Liver (tissue), 9 donors: Measurements from ENCODE around the gene ATXN7L3. TPM values are rescaled to one million over a fixed set of nuclear protein-coding genes. Genes with fewer than 3 reads are reported as not detected.

ENCODE experiments used
- DNase-seq: peaks from one replicate; pipeline ENCODE4 v3.0.0-alpha.2; 2017; ENCODE audit warnings: low spot score
- H3K27ac ChIP-seq, 2 donors: one replicate each; pipeline ENCODE4 v1.7.0; 2013; ENCODE audit warnings: inconsistent platforms in 2 of 2, low read length in 2 of 2, control low read depth in 1 of 2, low read depth in 1 of 2, mild to moderate bottlenecking in 1 of 2
- H3K27me3 ChIP-seq, 4 donors: one replicate each; pipeline versions ENCODE4 v1.6.1 to v1.7.0; 2013; ENCODE audit warnings: low read length in 3 of 4, inconsistent platforms in 1 of 4, mild to moderate bottlenecking in 1 of 4, moderate library complexity in 1 of 4; ENCODE audit not compliant: control insufficient read depth in 4 of 4, insufficient read depth in 4 of 4
- H3K36me3 ChIP-seq, 4 donors: one replicate each; pipeline versions ENCODE4 v1.6.1 to v1.7.0; 2013; ENCODE audit warnings: low read length in 3 of 4, mild to moderate bottlenecking in 3 of 4, low read depth in 1 of 4, moderate library complexity in 1 of 4; ENCODE audit not compliant: control insufficient read depth in 4 of 4, insufficient read depth in 3 of 4
- H3K4me1 ChIP-seq, 4 donors: one replicate each; pipeline versions ENCODE4 v1.6.1 to v1.7.0; 2013; ENCODE audit warnings: low read length in 3 of 4, mild to moderate bottlenecking in 3 of 4, moderate library complexity in 1 of 4; ENCODE audit not compliant: control insufficient read depth in 4 of 4, insufficient read depth in 4 of 4
- H3K4me3 ChIP-seq, 3 donors: one replicate each; pipeline versions ENCODE4 v1.6.1 to v1.7.0; 2013; ENCODE audit warnings: low read length in 3 of 3, control low read depth in 1 of 3, low read depth in 1 of 3, mild to moderate bottlenecking in 1 of 3
- H3K9ac ChIP-seq, 2 donors: one replicate each; pipeline ENCODE4 v1.7.0; 2013; ENCODE audit warnings: low read length in 2 of 2, mild to moderate bottlenecking in 2 of 2, moderate library complexity in 2 of 2, control low read depth in 1 of 2, low read depth in 1 of 2
- H3K9me3 ChIP-seq, 4 donors: one replicate each; pipeline versions ENCODE4 v1.6.1 to v1.7.0; 2013; ENCODE audit warnings: low read length in 3 of 4; ENCODE audit not compliant: control insufficient read depth in 4 of 4
- EGR1 ChIP-seq, 2 donors: IDR thresholded peaks; 2 replicates each; pipeline ENCODE4 v1.6.1; 2016 to 2018; ENCODE audit warnings: antibody characterized with exemption in 2 of 2, low read depth in 2 of 2
- FOXA1 ChIP-seq: IDR thresholded peaks from 2 replicates; pipeline ENCODE4 v1.6.1; 2016; ENCODE audit warnings: antibody characterized with exemption
- FOXA2 ChIP-seq: IDR thresholded peaks from 2 replicates; pipeline ENCODE4 v1.6.1; 2016; ENCODE audit warnings: antibody characterized with exemption
- HNF4A ChIP-seq, 2 donors: conservative IDR thresholded peaks; 2 replicates each; pipeline ENCODE4 v1.6.1; 2016; ENCODE audit warnings: antibody characterized with exemption in 2 of 2, mild to moderate bottlenecking in 2 of 2
- HNF4G ChIP-seq: IDR thresholded peaks from 2 replicates; pipeline ENCODE4 v1.6.1; 2016; ENCODE audit warnings: antibody characterized with exemption
- JUND ChIP-seq, 2 donors: IDR thresholded peaks; 2 replicates each; pipeline ENCODE4 v1.6.1; 2016; ENCODE audit warnings: antibody characterized with exemption in 2 of 2
- NR2F2 ChIP-seq: IDR thresholded peaks from 2 replicates; pipeline ENCODE4 v1.6.1; 2016; ENCODE audit warnings: antibody characterized with exemption
- RAD21 ChIP-seq, 2 donors: IDR thresholded peaks; 2 replicates each; pipeline ENCODE4 v1.6.1; 2016; ENCODE audit warnings: antibody characterized with exemption in 2 of 2, mild to moderate bottlenecking in 2 of 2
- RXRA ChIP-seq, 2 donors: IDR thresholded peaks; 2 replicates each; pipeline ENCODE4 v1.6.1; 2017 to 2018; ENCODE audit warnings: antibody characterized with exemption in 2 of 2, mild to moderate bottlenecking in 1 of 2
- SP1 ChIP-seq: IDR thresholded peaks from 2 replicates; pipeline ENCODE4 v1.6.1; 2018; ENCODE audit warnings: antibody characterized with exemption, mild to moderate bottlenecking
- TAF1 ChIP-seq: conservative IDR thresholded peaks from 2 replicates; pipeline ENCODE4 v1.6.1; 2016; ENCODE audit warnings: antibody characterized with exemption, mild to moderate bottlenecking
- YY1 ChIP-seq: IDR thresholded peaks from 2 replicates; pipeline ENCODE4 v1.6.1; 2016; ENCODE audit warnings: antibody characterized with exemption, mild to moderate bottlenecking
- WGBS: extraction: QIAGEN DNeasy Blood & Tissue Kit; methylation state at CpG from one replicate; pipeline ENCODE4 v1.1.7; 2013; 5-methylcytosine and 5-hydroxymethylcytosine counted together
- polyA plus RNA-seq, 2 donors: library from polyadenylated mRNA; stranded (reverse) in 1 of 2; unstranded in 1 of 2; fragments of 200-250 nt in 1 of 2; fragments of >200 nt in 1 of 2; fragmentation: Nextera tagmentation in 1 of 2; extraction: Ambion mirVana in 1 of 2; gene quantifications; one replicate each; pipeline versions ENCODE4 v1.2.1 to v1.2.3, GENCODE V29; 2013 to 2015
- total RNA-seq, 2 donors: library from RNA; depleted of rRNA; stranded (reverse); fragments of >200 nt; gene quantifications; one replicate each; pipeline ENCODE4 v1.2.3, GENCODE V29; 2014
- TF ChIP-seq, protein P1 (sequence below): IDR thresholded peaks from 2 replicates; pipeline ENCODE4 v1.6.1; 2016; ENCODE audit warnings: antibody characterized with exemption
- TF ChIP-seq, protein P2 (sequence below): IDR thresholded peaks from 2 replicates; pipeline ENCODE4 v1.6.1; 2016; ENCODE audit warnings: antibody characterized with exemption
- TF ChIP-seq, protein P3 (sequence below): IDR thresholded peaks from 2 replicates; pipeline ENCODE4 v1.6.1; 2016; ENCODE audit warnings: antibody characterized with exemption, mild to moderate bottlenecking
- TF ChIP-seq, protein P4 (sequence below): fragments of 150-350 bp; IDR thresholded peaks from 2 replicates; pipeline ENCODE4 v1.5.1; 2017; ENCODE audit warnings: improper control_type of control experiment, low read depth, low read length; ENCODE audit not compliant: missing input control
- TF ChIP-seq, protein P5 (sequence below): IDR thresholded peaks from 2 replicates; pipeline ENCODE4 v1.6.1; 2016; ENCODE audit warnings: antibody characterized with exemption
- donor health status: healthy.
- donor health status: healthy.
- donor health status: healthy.
- donor health status: healthy.
- donor health status: healthy.

Gene ATXN7L3
- total and polyA plus RNA-seq, 4 donors, result 5.1 to 20.9 (median 14.7) TPM

DNA sequence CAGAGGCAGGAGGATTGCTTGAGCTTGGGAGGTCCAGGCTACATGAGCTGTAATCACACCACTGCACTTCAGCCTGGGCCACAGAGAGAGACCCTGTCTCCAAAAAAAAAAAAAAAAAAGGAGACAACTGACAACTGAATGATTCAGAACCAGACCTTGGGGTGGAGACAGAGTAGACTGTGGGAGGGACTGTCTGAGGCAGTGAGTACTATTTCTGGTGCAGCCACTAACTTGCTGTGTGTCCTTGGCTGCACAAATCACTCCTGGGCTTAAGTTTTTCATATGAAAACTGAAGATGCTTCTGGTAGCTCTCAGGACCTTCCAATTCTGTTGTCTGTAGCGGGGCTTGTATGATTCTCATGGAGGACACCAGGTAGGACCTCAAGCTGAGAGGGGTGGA, 23.4 kb downstream of the ATXN7L3 start:
- H3K4me3 ChIP-seq, result no peak overlapping the region
- TF ChIP-seq JUND (IDR thresholded peaks at IDR 0.05), result no peak
- TF ChIP-seq, protein P1, sequence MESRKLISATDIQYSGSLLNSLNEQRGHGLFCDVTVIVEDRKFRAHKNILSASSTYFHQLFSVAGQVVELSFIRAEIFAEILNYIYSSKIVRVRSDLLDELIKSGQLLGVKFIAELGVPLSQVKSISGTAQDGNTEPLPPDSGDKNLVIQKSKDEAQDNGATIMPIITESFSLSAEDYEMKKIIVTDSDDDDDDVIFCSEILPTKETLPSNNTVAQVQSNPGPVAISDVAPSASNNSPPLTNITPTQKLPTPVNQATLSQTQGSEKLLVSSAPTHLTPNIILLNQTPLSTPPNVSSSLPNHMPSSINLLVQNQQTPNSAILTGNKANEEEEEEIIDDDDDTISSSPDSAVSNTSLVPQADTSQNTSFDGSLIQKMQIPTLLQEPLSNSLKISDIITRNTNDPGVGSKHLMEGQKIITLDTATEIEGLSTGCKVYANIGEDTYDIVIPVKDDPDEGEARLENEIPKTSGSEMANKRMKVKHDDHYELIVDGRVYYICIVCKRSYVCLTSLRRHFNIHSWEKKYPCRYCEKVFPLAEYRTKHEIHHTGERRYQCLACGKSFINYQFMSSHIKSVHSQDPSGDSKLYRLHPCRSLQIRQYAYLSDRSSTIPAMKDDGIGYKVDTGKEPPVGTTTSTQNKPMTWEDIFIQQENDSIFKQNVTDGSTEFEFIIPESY, result no peak
- no peak for TF ChIP-seq FOXA2
- TF ChIP-seq, protein P2, sequence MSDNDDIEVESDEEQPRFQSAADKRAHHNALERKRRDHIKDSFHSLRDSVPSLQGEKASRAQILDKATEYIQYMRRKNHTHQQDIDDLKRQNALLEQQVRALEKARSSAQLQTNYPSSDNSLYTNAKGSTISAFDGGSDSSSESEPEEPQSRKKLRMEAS, result no peak
- no peak for TF ChIP-seq NR2F2
- TF ChIP-seq, protein P3, sequence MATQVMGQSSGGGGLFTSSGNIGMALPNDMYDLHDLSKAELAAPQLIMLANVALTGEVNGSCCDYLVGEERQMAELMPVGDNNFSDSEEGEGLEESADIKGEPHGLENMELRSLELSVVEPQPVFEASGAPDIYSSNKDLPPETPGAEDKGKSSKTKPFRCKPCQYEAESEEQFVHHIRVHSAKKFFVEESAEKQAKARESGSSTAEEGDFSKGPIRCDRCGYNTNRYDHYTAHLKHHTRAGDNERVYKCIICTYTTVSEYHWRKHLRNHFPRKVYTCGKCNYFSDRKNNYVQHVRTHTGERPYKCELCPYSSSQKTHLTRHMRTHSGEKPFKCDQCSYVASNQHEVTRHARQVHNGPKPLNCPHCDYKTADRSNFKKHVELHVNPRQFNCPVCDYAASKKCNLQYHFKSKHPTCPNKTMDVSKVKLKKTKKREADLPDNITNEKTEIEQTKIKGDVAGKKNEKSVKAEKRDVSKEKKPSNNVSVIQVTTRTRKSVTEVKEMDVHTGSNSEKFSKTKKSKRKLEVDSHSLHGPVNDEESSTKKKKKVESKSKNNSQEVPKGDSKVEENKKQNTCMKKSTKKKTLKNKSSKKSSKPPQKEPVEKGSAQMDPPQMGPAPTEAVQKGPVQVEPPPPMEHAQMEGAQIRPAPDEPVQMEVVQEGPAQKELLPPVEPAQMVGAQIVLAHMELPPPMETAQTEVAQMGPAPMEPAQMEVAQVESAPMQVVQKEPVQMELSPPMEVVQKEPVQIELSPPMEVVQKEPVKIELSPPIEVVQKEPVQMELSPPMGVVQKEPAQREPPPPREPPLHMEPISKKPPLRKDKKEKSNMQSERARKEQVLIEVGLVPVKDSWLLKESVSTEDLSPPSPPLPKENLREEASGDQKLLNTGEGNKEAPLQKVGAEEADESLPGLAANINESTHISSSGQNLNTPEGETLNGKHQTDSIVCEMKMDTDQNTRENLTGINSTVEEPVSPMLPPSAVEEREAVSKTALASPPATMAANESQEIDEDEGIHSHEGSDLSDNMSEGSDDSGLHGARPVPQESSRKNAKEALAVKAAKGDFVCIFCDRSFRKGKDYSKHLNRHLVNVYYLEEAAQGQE, result no peak
- TF ChIP-seq, protein P4, sequence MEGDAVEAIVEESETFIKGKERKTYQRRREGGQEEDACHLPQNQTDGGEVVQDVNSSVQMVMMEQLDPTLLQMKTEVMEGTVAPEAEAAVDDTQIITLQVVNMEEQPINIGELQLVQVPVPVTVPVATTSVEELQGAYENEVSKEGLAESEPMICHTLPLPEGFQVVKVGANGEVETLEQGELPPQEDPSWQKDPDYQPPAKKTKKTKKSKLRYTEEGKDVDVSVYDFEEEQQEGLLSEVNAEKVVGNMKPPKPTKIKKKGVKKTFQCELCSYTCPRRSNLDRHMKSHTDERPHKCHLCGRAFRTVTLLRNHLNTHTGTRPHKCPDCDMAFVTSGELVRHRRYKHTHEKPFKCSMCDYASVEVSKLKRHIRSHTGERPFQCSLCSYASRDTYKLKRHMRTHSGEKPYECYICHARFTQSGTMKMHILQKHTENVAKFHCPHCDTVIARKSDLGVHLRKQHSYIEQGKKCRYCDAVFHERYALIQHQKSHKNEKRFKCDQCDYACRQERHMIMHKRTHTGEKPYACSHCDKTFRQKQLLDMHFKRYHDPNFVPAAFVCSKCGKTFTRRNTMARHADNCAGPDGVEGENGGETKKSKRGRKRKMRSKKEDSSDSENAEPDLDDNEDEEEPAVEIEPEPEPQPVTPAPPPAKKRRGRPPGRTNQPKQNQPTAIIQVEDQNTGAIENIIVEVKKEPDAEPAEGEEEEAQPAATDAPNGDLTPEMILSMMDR, result no peak
- TF ChIP-seq, protein P5, sequence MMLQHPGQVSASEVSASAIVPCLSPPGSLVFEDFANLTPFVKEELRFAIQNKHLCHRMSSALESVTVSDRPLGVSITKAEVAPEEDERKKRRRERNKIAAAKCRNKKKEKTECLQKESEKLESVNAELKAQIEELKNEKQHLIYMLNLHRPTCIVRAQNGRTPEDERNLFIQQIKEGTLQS, result no peak
- TF ChIP-seq YY1, result no peak
- TF ChIP-seq TAF1, result no peak
- no peak for TF ChIP-seq FOXA1
- TF ChIP-seq SP1, result no peak
- no peak for TF ChIP-seq RXRA (IDR thresholded peaks at IDR 0.05)
- no peak for TF ChIP-seq HNF4A (conservative IDR thresholded peaks at IDR 0.05)
- TF ChIP-seq RAD21 (IDR thresholded peaks at IDR 0.05), result no peak
- no peak for TF ChIP-seq EGR1 (IDR thresholded peaks at IDR 0.05; ENCODE audit: low read depth in 2 of 2)
- no peak for TF ChIP-seq HNF4G
- no peaks in the 10 kb centered on the region for H3K4me1 ChIP-seq
- WGBS, result 100% methylated on average over 1 of the region's 1 CpG
- H3K27me3 ChIP-seq, result no peaks in the 10 kb centered on the region
- no peak overlapping the region for H3K9ac ChIP-seq
- H3K9me3 ChIP-seq, result no peaks in the 10 kb centered on the region
- peaks cover 0 to 5% (median 2%) of the 10 kb centered on the region in 4 donors for H3K36me3 ChIP-seq
- DNase-seq, result no peak
- no peak overlapping the region for H3K27ac ChIP-seq

DNA sequence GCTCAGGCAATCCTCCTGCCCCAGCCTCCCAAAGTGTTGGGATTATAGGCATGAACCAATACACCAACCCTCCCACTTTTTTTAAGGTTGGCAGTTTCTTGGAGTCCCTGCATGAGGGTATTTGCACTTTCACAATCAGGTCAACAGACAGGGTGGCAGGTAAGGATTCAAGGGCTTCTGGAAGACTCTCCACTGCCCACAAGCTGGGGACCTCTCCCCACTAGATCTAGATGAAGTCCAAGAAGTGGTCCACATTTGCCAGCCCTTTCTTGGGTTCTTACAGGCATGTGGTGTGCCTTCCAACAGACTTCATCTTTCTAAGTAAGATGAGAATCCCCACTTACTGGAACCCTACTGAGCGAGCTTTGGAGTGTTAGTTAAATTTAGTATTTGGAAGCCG, 25.3 kb downstream of the ATXN7L3 start:
- no peaks in the 10 kb centered on the region for H3K9me3 ChIP-seq
- H3K4me1 ChIP-seq, result peaks cover 0 to 8% (median 2%) of the 10 kb centered on the region in 4 donors
- 98% methylated on average over 2 of the region's 2 CpGs for WGBS
- no peak overlapping the region for H3K4me3 ChIP-seq
- no peak overlapping the region for H3K27ac ChIP-seq
- no peak overlapping the region for H3K9ac ChIP-seq
- H3K27me3 ChIP-seq, result no peaks in the 10 kb centered on the region
- peaks cover 0 to 5% (median 2%) of the 10 kb centered on the region in 4 donors for H3K36me3 ChIP-seq
- DNase-seq, result no peak
- TF ChIP-seq HNF4A (conservative IDR thresholded peaks at IDR 0.05) (no peak), YY1 (no peak), RAD21 (IDR thresholded peaks at IDR 0.05) (no peak), FOXA2 (no peak), TAF1 (no peak), NR2F2 (no peak), RXRA (IDR thresholded peaks at IDR 0.05) (no peak), JUND (IDR thresholded peaks at IDR 0.05) (no peak)
- TF ChIP-seq, protein P5, result no peak
- TF ChIP-seq, protein P2, result no peak
- TF ChIP-seq, protein P3, result no peak
- TF ChIP-seq, protein P4, result no peak
